GM19372 (cell line): Measurements from ENCODE around the gene MVK.

ENCODE experiments used
- ATAC-seq: cut with Tn5 transposase; IDR thresholded peaks from one replicate; pipeline ENCODE4 v1.9.1; 2021; ENCODE audit warnings: mild to moderate bottlenecking, low read depth, moderate library complexity; ENCODE audit not compliant: unreplicated experiment

Gene MVK

GRCh38 chr12:109625749-109626377 is 52.3 kb downstream of the MVK start:
- no peak for ATAC-seq

DNA sequence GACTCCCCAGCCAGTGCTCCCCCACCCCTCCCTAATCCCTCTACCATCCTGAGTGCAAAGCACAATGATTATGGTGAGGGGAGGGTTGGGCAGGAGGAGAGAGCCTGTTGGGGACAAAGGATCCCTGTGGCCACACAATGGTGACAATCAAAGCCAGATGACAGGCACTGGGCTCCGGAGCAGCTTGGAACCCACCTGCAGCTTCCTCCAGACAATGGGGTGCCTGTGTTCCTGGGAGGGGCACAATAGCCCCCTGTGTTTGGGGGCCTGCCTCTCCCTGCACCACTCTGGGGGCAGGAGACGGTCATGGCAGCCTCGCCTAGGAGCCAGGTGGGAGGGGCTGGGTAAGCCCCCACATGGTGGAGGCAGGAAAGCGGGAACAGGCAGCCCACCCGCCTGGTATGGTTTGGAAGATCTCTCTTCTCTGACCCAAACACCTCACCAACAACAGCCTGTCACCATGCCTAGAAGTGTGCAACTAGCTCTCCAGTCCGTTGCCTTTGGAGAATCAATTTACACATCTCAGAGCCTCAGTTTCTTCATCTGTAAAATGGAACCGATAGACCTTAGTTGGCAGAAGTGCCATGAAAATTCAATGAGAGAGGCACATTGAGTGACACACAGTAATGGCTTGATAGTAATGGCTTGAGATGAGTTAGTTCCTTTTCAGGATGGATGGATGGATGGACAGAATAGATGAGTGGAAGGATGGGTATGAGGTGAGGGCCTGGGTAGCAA is 53.0 kb downstream of the MVK start:
- no peak for ATAC-seq

DNA sequence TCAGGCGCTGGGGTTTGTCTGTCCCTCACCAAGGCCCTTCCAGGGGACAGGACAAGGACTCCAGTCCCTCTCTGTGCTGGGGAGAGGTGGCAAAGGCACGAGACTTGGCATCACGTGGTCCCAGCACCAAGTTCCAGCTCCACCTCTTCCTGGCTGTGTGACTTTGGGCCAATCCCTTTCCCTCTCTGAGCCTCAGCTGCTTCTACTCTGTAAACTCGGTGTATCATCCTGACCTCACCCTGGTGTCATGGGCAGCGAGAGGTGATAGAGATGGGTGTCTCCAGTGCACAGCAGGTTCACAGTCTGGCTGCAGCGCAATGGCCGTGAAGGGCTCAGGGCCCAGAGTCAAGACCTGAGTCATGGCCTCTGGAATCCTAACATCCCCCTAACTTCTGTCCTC is 54.0 kb downstream of the MVK start:
- no peak for ATAC-seq

GRCh38 chr12:109630107-109630506 is 56.5 kb downstream of the MVK start:
- ATAC-seq, result no peak

DNA sequence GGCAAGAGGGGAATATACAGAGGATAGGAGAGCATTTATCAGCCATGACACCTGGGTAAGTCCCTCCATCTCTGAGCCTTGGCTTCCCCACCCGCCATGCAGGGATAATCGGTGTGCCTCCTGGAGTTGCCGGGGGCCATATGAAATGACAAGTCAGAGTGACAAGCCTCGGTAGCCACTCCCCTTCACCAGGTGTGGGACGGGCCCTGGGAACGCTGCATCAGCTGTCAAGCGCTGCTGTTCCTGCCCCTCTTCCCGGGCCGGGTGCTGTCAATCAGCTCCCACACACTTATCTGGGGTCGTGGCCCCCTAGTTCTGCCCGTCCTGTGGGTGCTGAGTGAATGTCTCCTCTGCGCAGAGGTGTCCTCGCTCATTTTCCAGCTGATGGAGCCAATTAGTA is 57.2 kb downstream of the MVK start:
- no peak for ATAC-seq

DNA sequence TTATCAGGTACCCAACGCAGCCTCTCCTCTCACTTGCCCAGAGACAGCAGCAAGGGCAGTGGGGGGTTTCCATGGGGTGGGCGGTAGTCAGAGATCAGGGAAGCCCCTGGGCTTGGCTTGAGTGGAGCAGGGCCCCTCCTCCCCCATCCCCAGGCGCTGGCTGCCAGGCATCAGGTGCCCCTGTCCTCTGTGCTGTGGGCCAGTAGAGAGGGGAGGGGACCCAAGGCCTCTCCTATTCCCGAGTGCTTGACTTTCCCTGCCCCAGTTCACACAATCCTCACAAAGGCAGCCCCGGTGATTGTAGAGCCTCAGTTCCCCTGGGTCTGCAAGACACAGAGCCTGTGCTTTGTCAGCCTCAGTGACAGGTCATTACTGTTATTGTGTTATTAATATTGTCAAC is 57.7 kb downstream of the MVK start:
- ATAC-seq, result no peak

DNA sequence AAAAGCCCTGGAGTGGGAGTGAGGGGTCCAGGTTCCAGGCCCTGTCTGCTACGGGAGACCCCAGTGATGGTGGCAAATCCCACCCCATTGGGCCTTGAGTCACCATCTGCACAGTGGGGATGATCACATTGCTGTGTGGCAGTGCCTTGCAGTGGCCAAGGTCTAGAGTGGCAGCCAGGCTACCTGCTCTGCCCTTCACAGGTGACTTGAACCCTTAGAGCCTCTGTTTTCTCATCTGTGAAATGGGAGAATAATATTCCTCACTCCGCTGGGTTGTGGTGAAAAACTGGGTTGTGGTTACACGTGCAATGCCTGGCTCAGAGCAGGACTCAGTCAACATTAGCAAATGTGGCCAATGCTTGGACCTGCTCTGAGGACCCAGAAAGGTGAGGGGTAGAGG is 58.2 kb downstream of the MVK start:
- no peak for ATAC-seq

DNA sequence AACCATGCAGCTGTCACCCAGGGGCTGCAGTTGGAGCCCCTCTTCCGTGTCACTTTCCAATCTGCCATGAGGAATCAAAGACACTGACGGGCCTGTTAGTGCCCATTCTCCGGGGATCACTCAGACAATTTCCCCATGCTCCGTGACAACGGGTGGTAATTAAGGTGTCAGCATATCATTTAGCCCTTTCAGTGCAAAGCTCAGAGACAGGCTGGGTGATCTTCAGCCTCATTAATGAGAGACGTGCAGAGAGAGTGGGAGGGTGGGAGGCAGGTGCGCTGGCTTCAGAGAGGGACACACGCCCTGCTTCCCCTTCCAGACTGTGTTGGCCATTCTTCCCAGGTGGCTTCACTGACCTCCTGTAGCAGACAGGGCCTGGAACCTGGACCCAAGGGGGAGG is 58.7 kb downstream of the MVK start:
- no peak for ATAC-seq

DNA sequence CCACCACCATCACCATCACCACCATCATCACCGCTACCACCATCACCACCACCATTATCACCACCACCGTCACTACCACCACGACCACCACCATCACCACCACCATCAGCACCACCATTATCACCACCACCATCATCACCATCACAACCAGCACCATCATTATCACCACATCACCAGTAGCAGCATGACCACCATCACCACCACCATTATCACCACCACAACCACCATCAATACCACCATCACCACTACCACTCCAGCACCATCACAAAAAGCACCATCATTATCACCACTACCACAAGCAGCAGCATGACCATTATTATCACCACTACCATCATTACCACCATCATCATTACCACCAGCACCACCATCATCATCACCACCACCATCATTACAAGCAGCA is 62.1 kb downstream of the MVK start:
- no peak for ATAC-seq

DNA sequence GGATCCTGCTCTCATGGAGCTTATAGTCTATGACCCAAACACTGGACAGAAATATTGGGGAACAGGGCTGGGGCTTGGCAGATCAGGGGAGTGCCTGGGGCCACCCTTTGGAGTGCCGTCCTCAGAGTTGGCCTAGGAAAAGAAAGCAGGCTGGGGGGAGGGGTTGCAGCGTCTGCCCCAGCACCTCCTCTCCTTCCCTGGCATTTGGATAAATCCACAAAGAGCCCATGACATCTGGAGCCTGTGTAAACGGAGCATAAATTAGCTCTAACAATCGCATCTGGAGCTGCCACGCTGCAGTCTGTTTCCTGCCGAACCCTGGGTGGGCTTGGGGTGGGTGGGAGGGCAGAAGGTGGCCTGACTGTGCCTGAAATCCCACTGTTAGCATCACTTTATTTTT is 63.8 kb downstream of the MVK start:
- ATAC-seq, result no peak

DNA sequence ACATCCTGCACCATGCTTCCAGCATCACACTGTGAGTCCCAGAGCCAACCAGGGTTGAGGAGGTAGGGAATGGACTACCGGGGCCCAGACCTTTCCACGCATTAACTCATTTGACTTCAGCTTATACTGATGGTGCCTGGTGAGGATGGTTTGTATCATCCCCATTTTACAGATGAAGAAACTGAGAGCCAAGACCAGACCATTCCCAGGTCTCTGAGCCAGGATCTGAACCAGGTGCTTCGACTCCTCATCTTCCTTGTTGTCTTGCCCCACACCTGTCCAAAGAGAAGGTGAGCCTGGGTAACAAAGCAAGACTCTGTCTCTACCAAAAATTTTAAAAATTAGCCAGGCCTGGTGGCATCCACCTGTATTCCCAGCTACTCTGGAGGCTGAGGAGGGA is 64.4 kb downstream of the MVK start:
- no peak for ATAC-seq

DNA sequence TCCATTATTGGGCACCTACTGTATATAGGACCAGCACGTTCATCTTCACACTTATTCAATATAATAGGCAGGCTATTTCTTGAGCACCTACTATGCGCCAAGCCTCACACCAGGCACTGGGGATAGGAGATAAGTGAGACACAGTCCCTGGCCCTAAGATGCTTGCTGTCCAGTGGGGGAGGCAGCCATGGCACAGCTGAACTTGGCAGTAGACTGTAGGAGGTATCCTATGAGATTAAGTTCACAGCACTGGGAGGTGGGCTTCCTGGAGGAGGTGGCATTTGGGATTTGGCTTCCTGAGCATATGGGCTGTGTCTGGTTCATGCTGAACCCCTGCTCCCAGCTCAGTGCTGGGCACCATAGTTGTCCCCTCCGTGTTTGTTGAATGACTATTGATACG is 65.1 kb downstream of the MVK start:
- no peak for ATAC-seq

GRCh38 chr12:109639151-109639872 is 65.7 kb downstream of the MVK start:
- ATAC-seq, result no peak

DNA sequence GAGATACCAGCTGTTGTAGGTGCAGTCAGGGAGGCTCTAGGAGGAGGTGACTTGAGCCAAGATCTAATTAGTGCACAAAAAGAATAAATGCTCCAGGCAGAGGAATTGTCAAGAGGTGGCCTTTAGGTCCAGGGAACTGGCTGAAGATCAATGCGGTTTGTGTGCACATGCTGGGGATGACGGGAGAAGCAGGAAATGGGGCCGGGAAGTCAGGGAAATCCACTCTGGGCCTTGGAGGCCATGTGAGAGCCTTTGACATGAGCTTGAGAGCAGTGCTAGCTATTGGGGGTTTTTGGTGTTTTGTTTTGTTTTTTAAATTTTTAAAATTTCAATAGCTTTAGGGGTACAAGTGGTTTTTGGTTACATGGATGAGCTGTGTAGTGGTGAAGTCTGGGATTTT is 67.4 kb downstream of the MVK start:
- no peak for ATAC-seq

DNA sequence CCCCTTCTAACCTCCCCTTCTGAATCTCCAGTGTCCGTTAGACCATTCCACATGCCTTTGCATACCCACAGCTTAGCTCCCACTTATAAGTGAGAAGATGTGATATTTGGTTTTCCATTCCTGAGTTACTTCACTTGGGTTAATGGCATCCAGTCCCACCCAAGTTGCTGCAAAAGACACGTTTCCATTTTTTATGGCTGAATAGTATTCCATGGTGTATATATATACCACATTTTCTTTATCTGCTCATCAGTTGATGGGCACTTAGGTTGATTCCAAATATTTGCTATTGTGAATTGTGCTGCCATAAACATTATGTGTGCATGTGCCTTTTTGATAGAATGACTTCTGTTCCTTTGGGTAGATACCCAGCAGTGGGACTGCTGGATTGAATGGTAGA is 67.8 kb downstream of the MVK start:
- ATAC-seq, result no peak

GRCh38 chr12:109642506-109643132 is 69.0 kb downstream of the MVK start:
- ATAC-seq, result no peak

DNA sequence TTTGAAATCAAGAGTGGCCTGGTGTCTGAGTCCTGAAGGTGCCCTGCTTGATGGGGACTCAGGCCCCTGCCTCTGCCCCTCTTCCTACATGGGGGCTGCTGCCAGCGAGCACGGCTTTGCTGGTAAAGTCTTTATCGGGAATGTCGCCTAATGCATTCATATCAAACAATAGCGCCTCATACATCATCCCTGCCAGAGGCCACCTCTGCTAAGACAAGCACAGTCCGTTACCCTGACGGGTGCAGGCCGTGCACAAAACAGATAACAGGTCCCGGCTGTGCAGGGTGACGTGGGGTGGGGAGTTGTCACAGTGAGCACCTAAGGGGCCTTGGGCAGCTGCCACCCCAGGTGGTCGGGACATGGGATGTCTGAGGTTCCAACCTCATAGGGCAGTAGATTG is 71.6 kb downstream of the MVK start:
- no peak for ATAC-seq

DNA sequence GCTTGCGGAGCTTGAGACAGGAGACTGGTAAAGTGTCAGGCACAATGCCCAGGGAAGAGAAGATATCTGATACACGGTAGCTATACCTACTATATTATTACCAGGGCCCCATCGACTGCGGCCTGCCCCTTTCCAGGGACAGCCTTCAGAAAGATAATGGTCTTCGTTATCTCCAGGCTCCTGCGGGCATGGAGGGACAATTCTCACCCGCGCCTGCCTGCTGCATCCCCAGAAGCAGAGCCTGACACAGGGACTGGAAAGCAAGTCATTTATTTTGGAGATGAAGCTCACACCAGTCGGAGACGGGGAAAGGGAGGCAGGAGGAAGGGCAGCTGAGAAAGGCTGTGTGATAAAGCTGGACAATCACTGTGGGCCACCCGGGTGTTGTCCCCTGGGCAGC is 72.1 kb downstream of the MVK start:
- no peak for ATAC-seq
